Fibroblast of gingiva (primary cell): Measurements from ENCODE around the gene CCL17.

Experiments
- DNase-seq: peaks from one replicate; pipeline ENCODE4 v3.0.0-alpha.2; 2011; ENCODE audit warnings: low read depth

The CCL17 gene

DNA sequence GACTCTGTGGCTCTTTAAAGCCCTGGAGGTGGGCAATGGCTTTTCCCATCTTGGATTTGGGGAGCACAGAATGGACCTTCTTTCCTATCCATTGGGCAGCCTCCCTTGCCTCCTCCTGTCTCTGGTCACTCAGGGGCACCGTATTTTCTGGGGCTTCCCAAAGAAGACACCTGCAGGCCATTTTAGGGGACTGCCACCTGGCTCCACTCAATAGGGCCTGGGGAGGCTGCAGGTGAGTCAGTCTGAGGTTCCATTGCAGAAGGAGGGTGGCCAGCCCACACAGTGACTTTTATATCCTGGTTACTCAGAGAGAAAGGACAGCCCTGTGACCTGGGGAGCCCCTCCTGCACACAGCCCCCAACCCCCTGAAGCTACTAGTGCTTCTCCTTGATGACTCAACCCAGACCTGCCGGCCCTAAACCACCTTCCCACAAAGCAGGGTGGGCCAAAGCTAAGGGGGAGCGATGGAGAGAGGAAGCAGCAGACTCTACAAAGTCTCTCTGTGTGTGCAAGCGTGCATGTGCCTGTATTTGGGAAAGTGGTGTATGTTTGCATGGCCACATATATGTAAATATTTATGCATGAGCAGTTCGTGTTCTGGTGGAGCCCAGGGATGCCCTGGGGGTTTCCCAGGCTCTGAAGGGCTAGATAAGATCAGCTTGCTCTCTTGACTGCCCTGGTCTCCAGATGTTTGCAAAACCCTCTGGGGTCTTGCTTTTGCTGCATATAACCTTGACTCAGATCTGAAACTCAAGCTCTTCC, 27.3 kb upstream of the CCL17 start:
- no peak for DNase-seq

DNA sequence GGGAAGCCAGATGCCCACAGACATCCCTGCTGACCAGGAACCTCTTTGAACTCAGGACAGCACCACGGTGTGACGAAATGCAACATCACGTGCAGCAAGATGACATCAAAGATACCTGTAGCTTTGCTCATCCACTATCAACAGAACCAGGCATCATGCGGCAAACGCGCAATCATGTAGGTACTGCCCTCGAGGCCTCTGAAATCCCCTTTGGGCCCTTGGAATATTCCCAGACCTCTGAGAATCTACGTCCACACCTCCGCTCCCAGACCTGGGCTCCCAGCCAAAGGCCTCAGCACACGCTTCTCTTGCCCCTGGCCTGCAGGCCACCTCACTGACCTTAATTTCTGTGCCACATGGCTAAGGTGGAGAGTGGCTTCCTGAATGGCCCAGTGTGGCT, 25.0 kb upstream of the CCL17 start:
- no peak for DNase-seq

DNA sequence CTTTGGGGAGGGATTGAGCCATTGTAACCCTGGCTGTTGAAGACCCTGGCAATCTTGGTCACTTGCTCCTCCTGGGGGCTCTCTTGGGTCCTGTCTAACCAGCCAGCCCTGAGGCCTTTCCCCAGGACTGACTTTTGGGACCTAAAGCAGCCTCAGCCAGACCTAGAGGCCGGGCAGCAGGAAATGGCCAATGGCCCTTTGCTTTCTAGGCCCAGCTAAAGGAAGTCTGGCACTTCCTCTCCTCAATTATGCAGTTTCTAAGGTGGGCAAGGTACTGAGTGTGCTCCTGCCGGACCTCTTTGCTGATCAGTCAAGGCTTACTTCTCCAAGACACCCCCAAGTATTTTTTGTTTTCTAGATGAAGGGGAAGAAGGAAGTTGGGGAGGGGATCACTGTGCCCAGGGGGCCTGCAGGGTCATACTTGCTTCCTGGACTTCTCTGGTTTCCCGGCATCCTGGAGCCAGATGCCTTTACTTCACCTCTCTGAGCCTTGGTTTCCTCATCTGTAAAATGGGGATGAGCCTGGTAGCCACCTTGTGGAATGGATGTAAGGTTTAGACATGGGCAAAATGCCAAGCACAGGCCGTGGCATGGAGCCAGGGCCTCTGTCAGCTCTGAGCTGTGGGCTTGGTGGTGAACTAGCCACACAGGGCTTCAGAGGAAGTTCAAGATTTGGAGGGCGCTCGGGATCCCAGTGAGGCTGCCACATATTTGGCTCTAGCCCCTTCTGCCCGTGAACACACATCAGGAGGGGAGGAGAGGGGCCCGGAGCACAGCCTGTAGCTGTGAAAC, 23.7 kb upstream of the CCL17 start:
- DNase-seq, result no peak

- DNase-seq, result no peak
These were observed 22.6 kb upstream of the CCL17 start for GRCh38 chr16:57381791-57382534.

DNA sequence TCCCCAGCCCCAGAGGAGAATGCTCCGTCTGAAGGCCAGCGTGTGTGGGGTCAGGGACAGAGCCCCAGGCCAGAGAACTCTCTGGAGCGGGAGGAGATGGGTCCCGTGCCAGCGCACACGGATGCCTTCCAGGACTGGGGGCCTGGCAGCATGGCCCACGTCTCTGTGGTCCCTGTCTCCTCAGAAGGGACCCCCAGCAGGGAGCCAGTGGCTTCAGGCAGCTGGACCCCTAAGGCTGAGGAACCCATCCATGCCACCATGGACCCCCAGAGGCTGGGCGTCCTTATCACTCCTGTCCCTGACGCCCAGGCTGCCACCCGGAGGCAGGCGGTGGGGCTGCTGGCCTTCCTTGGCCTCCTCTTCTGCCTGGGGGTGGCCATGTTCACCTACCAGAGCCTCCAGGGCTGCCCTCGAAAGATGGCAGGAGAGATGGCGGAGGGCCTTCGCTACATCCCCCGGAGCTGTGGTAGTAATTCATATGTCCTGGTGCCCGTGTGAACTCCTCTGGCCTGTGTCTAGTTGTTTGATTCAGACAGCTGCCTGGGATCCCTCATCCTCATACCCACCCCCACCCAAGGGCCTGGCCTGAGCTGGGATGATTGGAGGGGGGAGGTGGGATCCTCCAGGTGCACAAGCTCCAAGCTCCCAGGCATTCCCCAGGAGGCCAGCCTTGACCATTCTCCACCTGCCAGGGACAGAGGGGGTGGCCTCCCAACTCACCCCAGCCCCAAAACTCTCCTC, 21.9 kb upstream of the CCL17 start:
- DNase-seq, result no peak

DNA sequence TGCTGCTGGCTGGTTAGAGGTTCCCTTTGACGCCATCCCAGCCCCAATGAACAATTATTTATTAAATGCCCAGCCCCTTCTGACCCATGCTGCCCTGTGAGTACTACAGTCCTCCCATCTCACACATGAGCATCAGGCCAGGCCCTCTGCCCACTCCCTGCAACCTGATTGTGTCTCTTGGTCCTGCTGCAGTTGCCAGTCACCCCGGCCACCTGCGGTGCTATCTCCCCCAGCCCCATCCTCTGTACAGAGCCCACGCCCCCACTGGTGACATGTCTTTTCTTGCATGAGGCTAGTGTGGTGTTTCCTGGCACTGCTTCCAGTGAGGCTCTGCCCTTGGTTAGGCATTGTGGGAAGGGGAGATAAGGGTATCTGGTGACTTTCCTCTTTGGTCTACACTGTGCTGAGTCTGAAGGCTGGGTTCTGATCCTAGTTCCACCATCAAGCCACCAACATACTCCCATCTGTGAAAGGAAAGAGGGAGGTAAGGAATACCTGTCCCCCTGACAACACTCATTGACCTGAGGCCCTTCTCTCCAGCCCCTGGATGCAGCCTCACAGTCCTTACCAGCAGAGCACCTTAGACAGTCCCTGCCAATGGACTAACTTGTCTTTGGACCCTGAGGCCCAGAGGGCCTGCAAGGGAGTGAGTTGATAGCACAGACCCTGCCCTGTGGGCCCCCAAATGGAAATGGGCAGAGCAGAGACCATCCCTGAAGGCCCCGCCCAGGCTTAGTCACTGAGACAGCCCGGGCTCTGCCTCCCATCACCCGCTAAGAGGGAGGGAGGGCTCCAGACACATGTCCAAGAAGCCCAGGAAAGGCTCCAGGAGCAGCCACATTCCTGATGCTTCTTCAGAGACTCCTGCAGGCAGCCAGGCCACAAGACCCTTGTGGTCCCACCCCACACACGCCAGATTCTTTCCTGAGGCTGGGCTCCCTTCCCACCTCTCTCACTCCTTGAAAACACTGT, 21.0 kb upstream of the CCL17 start:
- DNase-seq, result no peak

GRCh38 chr16:57384248-57385070, 20.1 kb upstream of the CCL17 start:
- DNase-seq, result no peak

- no peak for DNase-seq
These were observed 19.5 kb upstream of the CCL17 start for GRCh38 chr16:57385083-57385482.

DNA sequence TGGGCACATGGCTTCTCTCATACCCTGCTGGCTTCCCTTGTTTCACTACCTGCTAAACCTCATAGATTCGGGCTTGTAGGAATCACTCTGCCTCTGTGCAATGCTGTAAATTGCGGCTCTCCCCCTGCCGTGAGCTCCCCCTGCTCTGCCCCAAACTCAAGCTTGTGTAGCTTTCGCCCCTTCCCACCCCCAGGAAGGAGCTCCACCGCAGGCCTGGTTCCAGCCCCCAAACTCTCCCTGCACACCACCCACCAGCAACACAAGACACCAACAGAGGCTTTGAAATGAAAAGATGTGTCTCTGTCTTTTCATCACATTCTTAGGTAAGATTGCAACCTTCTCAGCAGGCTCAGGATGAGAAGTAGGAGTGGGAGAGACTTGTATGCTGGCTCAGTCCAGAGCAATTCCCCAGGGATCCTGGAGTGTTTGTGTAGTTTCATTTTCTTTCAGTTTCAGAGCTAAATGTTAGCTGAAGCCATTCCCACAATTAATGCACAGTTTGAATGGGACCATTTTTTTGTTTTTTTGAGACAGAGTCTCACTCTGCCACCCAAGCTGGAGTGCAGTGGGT, 18.1 kb upstream of the CCL17 start:
- peak; percentile 52 for DNase-seq

DNA sequence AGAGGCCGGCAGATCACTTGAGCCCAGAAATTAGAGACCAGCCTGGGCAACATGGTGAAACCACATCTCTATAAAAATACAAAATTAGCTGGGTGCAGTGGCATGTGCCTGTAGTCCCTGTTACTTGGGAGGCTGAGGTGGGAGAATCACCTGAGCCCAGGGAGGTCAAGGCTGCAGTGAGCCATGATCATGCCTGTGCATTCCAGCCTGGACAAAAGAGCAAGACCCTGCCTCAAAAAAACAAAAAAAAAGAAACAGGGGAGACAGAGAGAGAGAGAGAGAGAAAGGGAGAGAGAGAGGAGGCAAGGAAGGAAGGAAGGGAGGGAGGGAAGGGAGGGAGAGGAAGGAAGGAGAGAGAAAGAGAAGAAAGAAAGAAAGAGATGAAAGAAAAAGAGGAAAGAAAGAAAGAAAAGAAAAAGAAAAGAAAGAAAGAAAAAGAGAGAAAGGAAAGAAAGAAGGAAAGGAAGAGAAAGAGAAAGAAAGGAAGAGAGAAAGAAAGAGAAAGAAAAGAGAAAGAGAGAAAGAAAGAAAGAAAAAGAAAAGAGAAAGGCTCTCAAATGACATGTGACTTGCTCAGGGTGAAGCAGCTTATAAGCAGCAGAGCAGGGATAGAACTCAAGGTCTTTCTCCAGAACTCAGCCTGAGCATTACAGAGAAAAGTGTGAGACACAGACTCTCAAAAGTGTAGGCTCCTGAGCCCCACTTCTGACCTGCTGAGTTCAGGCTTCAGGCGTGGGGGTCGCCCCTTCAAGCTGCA, 16.8 kb upstream of the CCL17 start:
- DNase-seq, result no peak

- no peak for DNase-seq
These were observed 16.0 kb upstream of the CCL17 start for GRCh38 chr16:57388359-57389086.

DNA sequence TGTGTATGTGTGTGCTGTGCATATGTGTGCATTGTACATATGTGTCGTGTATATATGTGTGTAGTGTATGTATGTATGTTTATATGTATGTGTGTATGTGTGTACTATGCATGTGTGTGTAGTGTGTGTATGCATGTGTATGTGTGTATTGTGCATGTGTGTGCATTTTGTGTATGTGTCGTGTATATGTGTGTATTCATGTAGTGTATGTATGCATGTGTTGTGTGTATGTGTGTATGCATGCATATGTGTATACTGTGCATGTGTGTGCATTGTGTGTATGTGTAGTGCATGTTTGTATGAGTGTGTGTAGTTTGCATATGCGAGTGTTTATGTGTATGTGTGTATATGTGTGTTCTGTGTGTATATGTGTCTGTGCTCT, 15.5 kb upstream of the CCL17 start:
- DNase-seq, result no peak

- DNase-seq, result no peak
These were observed 13.8 kb upstream of the CCL17 start for GRCh38 chr16:57390636-57391295.

- DNase-seq, result no peak
These were observed 13.3 kb upstream of the CCL17 start for GRCh38 chr16:57391300-57391699.

DNA sequence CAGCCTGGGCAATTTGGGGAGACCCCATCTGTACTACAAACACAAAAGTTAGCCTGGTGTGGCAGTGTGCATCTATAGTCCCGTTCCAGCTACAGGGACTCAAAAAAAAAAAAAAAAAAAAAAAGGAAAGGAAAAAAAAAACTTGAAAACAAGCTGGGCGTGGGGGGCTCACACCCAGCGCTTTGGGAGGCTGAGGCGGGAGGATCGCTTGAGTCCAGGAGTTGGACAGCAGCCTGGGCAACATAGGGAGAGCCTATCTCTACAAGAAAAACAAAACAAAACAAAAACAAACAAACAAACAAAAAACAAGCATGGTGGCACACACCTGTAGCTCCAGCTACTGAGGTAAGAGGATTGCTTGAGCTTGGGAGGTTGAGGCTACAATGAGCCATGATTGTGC, 12.9 kb upstream of the CCL17 start:
- DNase-seq, result no peak

DNA sequence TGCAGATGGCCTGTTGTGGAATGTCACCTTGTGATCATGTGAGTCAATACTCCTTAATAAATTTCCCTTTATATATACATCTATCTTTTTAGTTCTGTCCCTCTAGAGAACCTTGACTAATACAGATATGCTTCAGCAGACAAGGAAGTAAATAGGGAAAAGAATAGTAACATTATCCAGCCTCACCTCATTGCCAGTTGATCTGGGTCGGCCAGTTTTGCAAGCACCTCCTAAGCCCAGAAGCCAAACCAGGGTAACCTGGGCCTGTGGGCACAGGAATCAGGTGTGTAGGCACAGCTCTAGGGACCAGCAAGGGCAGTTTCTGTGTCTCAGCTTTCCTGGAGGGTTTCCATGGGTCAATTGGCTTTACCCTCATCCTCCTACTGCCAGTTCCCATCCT, 11.9 kb upstream of the CCL17 start:
- no peak for DNase-seq

- no peak for DNase-seq
These were observed 10.1 kb upstream of the CCL17 start for GRCh38 chr16:57394444-57394843.

GRCh38 chr16:57395026-57395425, 9.5 kb upstream of the CCL17 start:
- DNase-seq, result no peak
